Middle frontal gyrus (tissue), 1 donor: ENCODE measurements around the gene NNMT.

Source experiments
- DNase-seq: peaks from one replicate; pipeline ENCODE4 v3.0.0-alpha.2; 2015; ENCODE audit warnings: low spot score; ENCODE audit errors: extremely low spot score

NNMT gene

DNA sequence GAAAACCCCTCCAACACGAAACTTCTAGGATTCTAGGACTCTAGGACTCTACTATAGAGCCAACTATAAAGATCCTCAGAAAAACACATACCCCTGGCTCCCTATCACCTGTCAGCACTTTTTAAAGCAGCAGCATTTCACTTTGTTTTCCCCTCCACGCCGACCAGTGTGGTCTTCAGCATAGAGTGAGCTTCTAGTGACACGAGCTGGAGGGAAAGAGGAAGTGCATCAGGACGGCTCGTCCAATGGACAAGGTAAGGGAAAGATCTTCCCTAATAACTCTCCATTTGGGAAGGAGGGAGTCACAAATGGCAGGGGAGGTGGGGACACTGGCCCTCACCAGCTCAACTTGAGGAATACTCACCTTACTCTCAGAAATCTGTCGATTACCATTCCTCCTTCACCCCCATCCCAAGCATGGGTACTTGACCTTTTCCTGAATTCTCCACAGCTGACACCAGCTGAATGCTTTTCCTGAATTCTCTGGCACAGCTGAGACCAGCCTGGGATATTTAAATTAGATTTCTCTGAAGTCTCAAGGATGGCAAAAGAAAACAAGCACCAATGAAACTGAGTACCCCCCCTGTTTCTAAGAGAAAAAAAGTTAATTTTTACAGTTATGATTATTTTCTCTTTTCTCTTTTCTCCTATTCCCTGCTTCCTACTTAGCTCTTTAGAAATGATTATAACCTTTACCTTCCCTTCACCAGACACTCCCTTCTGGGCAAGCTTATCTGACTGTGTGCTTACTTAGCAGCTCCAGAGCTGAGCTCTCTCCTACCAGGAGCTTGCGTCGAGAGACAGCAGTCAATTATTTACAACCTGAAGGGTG lies 33.3 kb upstream of the NNMT start:
- DNase-seq = peak; percentile 36

DNA sequence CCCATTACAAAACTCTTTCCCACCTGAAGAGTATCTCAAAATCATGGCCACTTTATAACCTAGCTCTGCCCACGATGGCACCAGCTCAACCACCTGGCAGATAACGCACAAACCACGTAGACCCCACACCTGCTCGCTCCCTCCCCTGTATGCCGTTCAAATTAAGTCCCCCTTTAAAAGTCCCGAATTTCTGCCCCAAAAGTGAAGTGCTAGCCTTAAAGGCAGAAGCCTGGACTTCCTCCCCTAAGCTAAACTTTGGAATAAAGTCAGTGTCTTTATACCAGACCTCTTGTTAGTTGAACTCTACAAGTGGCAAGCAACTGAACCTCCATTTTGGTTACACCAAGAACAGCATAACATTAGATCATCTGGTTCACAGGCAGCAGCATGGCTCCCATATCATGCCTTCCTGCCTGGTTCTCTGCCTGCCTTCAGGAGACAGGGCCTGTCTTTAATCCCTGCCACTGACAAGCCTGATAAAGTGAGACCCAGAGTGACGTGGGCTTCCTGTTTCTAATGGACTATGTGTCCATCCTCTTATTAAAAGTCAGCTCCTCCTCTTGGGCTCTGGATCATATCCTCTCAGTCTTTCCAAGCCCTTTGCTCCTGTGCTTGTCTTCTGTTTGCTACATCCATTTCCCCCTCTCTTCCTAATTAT lies 32.6 kb upstream of the NNMT start:
- DNase-seq = no peak

DNA sequence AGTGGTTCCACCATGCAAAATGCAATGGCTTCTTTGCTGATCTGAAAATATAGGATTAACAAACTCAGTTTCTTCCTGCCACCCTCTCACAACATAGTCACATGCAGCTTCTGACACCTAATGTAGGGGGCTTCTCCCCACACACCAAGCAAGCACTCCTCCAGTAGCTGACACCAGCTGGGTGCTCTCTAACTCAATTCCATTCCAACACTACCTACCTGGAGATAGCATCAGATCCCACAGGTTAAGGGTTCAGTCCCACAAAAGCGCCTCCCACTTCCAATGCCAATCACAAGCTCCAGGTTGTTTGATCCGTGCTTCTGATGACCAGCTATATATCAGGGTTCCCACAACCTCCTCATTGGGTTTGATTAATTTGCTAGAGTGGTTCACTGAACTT lies 31.8 kb upstream of the NNMT start:
- no peak for DNase-seq

DNA sequence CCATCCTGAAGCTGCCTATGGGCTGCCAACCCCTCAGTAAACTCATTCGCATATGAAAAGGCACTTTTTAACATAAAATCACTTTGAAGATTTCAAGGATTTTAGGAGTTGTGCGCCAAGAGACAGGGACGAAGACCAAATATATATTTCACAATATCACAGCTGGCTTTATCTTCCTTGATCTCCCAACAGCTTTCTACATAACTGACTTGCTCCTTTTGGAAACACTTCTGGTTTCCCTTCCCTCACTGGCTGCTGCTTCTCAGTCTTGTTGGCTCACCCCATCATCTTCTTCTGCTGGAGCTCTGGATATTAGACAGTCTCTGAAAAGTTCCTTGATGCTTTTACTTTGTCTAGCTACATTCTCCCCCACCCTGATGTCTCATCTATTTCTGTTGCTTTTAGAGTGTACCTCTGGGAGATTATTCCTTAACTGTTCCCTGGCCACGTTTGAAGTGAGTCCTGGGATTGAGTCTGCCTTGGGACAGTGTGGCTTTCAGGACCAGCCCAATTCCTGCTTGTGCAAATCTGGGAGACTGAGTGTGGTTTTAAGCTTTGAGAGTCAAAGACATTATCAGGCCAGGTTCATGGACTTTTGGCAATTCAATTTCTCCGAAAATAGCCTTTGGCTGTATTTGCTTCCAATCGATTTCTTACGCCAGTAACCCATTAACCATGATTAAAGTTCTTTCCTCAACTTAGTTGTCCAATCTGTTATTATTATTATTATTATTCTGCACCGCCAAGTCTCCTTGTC lies 30.9 kb upstream of the NNMT start:
- DNase-seq = no peak

DNA sequence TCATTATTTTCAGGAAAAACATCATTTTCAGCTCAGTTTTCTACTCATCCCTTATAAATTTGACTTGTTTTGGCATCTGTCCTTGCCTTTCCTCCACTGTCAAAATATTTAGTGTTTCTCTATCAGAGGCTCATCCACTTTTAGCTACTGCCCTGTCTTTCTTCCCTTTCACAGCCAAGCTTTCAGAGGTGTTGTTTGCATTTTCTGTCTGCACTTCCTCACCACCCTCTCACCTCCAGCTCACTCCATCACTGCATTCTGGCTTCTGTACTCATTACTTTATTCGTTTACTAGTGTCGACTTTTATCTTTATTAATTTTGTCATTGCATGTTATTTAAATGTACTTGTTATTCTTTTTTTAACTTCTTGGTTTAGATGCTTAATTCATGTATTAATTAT lies 26.7 kb upstream of the NNMT start:
- DNase-seq = no peak

DNA sequence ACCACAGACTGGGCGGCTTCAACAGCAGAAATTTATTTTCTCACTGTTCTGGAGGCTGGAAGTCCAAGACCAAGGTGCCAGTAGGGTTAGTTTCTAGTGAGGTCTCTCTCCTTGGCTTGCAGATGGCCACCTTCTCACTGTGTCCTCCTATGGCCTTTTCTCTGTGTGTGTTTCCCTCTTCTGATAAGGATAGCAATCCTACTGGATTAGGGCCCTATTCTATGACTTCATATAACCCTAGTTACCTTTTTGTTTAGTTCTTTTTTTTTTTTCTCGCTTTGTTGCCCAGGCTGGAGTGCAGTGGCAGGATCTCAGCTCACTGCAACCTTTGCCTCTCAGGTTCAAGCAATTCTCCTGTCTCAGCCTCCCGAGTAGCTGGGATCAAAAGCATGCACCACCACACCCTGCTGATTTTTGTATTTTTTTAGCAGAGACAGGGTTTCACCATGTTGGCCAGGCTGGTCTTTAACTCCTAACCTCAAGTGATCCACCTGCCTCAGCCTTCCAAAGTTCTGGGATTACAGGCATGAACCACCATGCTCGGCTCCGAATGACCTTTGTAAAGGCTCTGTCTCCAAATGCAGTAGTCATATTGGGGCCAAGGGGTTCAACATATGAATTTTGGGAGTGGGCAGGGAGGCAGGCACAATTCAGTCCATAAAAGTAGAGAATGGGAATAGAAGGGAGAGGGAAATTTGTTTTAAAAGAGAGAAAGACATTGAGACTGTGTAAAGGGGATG lies 25.5 kb upstream of the NNMT start:
- no peak for DNase-seq

DNA sequence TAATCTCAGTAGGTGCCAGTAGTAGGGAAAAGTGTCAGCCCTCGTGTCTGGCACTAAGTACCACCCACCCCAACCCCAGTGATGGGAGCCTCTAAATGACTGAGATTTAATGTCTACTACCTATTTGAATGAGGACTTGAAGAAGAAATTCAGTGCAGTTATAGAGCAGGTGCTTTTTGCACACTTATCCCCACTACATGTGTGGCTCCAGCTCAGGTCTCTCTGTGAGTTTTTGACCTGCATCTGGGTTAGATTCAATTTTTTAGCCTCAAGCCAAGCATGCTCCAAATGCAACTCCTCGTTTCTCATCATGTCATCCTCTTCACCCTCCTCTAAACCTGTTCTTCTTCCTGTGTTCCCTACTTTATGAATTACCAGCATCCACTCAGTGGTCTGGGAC lies 24.9 kb upstream of the NNMT start:
- DNase-seq = no peak

DNA sequence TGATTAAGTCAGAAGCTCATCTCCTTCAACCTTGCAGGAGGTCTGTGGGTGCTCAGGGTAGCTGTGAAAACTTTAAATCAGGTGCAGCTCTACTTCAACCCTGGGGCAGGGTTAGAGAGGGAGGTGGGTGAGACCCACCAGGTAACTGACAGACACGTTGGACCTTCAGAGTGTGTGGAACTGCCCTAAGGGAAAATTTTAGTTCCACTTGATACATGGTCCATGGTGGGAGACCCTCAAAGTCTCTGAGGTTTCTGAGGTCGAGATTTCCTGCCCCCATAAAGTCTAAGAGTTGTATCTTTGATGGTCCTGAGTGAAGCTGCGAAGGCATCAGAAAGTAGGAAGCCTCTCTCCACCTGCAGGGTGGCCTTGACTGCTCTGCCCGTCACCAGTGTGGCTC lies 23.9 kb upstream of the NNMT start:
- no peak for DNase-seq

DNA sequence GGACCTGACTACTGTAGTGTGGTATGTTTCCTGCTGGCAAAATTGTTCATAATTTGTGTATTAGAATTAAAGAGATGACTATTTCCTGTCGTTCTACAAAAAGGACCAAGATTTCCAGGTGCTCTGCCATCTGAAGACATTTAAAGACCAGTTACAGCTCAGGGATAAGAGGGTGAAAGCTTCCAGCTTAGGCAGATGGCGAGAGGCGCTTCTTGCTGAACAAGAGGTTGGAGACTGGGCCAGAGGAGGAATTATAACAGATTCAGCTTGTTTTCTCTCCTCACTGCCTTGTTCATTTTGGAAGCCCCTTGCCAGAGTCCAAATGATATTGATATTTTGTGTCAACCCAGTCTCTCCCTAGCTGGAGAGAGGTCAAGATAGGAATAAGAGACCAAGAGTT lies 23.1 kb upstream of the NNMT start:
- no peak for DNase-seq

DNA sequence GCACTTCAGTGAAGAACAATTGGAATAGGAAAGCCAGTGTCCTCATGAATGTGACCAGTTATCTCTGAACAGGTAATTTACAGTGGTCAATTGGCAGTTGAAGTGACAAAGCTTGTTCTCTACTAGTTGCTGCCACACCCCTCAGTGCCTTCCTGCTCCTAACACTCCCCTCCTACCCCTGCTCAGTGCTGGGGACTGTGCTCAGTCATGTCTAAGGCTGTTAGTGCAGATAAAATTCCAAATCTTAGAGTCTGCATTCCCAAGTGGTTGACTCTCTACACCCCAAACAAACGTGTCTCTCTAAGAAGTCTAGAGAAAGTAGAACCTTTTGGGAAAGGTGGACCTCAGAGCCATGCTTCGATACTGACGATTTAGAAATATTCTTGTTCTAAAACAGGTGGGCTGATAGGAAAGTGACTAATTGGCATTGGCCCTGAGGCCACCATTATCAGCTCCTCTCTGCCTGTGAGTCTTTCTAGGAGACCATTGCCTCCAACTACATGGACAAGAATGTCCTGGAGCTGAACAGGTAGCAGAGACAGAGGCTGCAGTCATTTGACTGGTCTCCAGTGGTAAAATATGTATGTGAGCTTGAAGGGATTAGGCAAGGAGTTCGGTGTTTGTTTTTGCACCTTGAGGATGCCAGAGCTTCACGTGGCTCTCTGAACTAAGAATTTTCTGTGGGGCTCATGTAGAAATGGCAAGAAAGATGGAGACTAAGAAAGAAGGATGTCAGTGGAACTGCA lies 22.1 kb upstream of the NNMT start:
- DNase-seq = no peak

DNA sequence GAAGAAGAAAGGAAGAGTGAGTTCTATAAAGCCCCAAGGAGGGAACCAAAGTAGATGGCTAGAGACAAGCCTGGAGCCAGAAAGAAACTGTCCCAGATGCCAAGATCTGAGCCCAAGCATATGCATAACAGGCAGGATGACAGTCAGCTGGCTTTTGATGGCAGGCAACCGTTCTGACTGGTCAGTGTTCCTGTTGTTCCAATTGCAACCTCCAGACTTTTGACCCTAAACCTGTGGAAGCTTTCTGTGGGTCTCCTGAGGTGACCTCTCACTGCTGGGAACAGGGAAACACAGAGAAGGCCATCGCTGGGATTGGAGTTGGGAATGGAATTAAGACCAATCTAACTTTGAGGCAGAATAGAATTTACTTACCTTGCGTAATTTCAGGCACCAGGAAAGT lies 21.6 kb upstream of the NNMT start:
- DNase-seq = no peak

DNA sequence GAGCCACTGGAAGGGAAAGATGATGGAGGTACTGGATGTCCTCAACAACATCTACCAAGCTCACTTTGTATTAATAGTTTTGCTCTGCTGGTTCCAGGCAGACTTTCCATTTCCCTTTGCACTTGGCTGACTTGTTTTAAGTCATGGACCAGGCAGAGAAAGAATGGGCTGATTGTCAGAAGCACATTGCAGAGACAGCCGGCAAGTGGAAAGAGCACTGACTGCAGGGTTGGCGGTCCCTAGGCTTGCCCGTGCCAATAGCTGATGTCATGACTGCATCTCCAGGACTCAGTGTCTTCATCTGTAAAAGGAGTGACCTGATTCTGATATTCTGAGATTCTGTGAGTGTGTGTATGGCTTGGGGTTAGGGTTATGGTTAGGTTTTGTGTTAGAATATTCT lies 20.9 kb upstream of the NNMT start:
- no peak for DNase-seq

DNA sequence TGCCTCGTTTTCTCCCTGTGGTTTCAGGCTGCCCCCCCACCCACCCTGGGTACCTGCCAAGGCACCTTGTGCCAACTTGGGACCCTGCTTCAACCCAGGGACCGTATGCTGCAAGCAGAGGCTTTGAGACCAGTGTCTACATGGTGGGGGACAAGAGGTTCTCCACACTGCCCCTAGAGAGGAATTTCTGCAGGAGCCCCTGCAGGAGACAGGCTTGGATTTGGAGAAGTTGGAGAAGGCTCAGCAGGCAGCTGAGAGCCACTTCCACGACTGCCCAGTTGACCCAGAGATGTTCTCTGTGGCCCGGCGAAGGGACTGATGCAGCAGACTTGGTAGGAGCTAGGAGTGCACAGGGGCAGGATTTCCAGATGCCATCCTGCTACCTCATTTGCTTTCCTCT lies 20.1 kb upstream of the NNMT start:
- DNase-seq = no peak

DNA sequence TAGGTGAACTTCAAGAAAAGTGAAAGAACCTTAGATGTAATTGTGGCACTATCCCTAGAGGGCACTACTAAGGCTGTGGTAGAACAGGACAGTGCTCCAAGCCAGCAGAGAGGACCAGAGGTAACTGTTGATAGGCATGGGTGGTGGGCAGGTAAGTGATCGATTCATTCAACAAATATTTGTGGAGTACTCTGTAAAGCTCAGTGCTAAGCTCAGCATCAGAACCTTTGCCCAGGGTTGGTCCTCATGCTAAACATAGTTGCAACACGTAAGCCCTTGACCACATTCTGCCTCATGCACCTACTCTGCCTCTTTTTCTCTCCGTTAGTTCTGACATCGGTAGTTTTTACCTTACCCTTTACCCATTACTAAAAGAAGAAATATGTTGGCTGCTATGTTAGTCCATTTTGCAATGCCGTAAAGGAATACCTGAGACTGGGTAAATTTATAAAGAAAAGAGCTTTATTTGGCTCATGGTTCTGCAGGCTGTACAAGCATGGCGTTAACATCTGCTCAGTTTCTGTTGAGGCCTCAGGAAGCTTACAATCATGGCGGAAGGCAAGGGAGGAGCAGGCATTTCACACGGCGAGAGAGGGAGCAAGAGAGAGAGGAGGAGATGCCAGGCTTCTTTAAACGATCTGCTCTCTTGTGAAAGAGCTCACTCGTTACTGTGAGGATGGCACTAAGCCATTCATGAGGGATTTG lies 18.4 kb upstream of the NNMT start:
- no peak for DNase-seq

DNA sequence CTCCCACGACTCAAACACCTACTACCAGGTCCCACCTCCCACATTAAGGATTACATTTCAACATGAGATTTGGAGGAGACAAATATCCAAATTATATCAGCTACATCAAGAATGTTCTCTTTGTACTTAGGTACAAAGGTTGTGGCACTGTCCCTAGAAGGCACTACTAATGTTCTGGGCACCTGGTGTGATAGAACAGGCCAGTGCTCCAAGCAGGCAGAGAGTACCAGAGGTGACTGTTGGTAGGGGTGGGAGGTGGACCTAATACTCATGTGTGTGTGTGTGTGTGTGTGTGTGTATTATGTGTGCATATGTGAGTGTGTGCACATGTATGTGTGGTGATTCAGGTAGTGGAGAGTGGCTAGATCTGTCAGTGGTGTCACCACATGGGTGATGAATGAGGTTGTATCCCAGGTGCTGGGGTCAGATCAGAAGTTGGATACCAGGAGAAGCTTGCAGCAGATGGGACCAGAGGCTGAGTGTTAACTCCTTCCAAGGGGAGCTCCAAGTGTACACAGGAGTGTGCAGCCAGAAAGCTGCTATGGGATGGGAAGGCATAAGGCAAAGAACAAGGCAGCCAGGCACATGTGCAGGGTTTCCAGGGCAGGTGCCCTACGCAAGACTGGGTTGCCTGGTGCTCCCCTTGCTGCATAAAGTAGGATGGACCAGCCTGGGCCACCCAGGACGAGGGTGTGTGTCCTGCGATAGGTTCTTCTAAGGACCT lies 17.7 kb upstream of the NNMT start:
- no peak for DNase-seq

DNA sequence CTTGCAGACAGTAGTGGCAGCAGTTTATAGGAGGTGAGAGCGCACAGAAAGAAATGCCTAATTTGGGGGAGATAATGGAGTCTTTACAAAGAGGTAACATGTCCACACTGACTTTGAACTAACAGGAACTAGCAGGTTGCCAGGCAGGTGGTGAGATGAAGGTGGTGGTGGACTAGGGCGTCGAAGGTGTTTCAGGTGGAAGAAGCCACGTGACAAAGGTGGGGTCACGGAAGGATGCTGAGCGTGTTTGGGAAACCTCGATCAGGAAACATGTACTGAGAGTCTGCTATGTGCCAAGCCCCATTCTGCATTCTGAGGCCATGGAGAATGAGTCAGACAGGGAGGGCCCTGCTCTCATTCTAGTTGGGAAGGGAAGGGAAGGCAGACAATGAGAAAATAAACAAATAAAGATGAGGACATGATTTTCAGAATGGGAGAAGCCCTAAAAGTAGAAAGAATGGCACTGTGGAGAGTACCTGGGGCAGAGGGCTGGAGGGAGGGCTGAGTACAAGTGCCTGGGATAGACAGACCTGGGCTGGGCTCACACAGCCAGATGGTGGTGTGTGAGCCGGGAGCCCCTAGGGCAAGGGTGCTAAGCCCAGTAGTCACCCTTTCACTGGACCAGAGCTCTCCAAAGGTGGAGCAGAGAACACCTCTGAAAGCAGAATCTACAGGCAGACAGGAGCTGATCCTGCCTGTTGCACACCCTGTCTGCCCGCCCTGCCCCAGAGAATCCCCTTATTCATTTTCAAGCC lies 16.2 kb upstream of the NNMT start:
- no peak for DNase-seq

DNA sequence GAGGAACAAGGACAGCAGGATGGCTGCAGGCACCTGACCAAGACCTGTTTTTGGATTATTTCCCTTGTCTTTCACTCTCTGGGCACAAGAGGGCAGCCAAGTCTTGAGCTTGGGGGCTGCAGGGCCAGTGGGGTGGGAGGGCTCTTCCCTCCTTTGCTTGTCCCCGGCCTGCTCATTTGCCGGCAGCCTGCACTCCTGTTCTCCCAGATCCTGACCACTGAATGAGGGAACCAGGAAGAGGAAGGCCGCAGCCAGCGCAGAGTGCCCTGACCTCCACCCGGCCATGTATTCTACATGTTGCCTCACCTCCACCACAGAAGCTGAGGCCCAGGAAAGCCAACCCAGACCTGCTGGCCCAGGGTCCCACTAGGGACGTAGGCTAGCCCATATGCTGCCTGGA lies 15.5 kb upstream of the NNMT start:
- no peak for DNase-seq

DNA sequence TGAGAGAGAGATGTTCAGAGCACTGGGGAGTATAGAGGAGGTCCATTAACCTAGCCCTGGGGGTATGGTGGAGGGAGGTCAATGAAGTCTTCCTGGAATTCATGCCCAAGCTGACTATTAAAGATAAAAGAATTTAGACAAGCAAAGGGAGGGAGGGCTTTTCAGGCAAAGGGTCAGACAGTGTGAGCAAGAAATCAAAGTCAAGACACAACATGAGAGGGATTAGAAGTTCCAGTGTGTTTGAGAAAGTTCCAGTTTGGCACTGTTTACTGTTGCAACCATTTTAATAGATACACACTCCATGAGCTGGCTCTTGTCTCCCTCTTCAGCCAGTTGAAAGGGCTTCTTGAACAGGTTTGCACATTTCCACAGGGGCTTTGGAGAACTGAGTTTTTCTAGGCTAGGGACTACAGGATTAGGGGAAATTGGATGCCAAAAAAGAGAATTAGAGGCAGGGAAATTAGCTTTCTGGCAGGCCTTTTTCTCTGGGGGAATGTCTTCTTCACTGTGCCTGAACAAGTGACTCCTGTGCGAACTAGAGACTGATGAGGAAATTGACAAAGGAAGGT lies 14.7 kb upstream of the NNMT start:
- no peak for DNase-seq

DNA sequence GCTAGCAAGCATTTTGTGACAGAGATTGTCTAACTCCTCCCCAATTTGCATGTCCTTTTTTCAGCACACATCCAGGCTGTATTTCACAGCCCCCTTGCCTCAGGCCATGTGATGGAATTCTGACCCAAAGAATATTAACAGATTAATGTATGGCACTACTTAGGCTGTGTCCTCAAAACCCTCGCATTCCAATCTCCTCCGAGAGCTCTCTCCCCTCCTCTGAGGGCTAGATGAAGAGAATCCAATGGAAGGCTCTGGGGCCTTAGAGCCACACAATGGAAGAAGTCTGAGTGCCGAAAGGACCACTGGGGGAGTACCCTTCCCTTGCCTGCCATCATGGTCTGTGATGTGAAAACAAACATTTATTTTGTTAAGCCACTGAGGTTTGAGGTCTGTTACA lies 13.7 kb upstream of the NNMT start:
- no peak for DNase-seq
